Colonic mucosa (tissue), 4 donors: ENCODE measurements around the gene MBD5. TPM values are rescaled to one million over a fixed set of nuclear protein-coding genes. Genes with fewer than 3 reads are reported as not detected.

ENCODE experiments used
- DNase-seq: peaks from one replicate; pipeline ENCODE4 v3.0.0-alpha.2; 2020
- H3K27ac ChIP-seq: fragments of 200-600 bp; one replicate; pipeline ENCODE4 v1.8.0; 2021
- H3K27me3 ChIP-seq: fragments of 200-600 bp; one replicate; pipeline ENCODE4 v1.8.0; 2021
- H3K36me3 ChIP-seq: fragments of 200-600 bp; one replicate; pipeline ENCODE4 v1.8.0; 2021
- H3K4me1 ChIP-seq: fragments of 200-600 bp; one replicate; pipeline ENCODE4 v1.8.0; 2021; ENCODE audit warnings: mild to moderate bottlenecking
- H3K4me3 ChIP-seq: fragments of 200-600 bp; one replicate; pipeline ENCODE4 v1.8.0; 2021
- H3K9ac ChIP-seq, 2 donors: one replicate each; pipeline ENCODE4 v1.7.0; 2013; ENCODE audit warnings: control low read depth in 2 of 2, low read depth in 2 of 2, low read length in 2 of 2
- H3K9me3 ChIP-seq: fragments of 200-600 bp; one replicate; pipeline ENCODE4 v1.8.0; 2021
- CTCF ChIP-seq: fragments of 200-600 bp; IDR thresholded peaks from one replicate; pipeline ENCODE4 v1.8.0; 2022; ENCODE audit warnings: antibody characterized with exemption, mild to moderate bottlenecking
- intact Hi-C: fragments of 100-400 bp; cut with DNase I; formaldehyde crosslinking; loops from one replicate; pipeline ENCODE4 v1.14.1; 2022
- total RNA-seq, 2 donors: library from RNA; stranded (reverse); fragmentation: NEBNext Ultra II Directional in 1 of 2; extraction: Animal tissue kit (Norgen Biotek cat#: 25700) in 1 of 2; gene quantifications; one replicate each; pipeline ENCODE4 v1.2.1, GENCODE V29; 2021
- donor health status: healthy.
- donor health status: DM: no; HTN: no; CAD: no.
- donor health status: DM: no; HTN: no; CAD: no.

Gene MBD5
- total RNA-seq, 2 donors from 2014 or later = 26.7 to 29.6 TPM

GRCh38 chr2:148042219-148042618, 21.3 kb downstream of the MBD5 start:
- no peak overlapping the region for H3K9ac ChIP-seq
- no peak overlapping the region for H3K27ac ChIP-seq
- intact Hi-C loops = no loop called here

GRCh38 chr2:148044322-148044721, 23.4 kb downstream of the MBD5 start:
- intact Hi-C loops = no loop called here
- H3K4me3 ChIP-seq = no peak overlapping the region
- no peak for DNase-seq
- H3K27me3 ChIP-seq = no peaks in the 10 kb centered on the region
- TF ChIP-seq CTCF = no peak
- no peak overlapping the region for H3K27ac ChIP-seq
- no peaks in the 10 kb centered on the region for H3K4me1 ChIP-seq
- no peaks in the 10 kb centered on the region for H3K9me3 ChIP-seq
- no peak overlapping the region for H3K9ac ChIP-seq
- no peaks in the 10 kb centered on the region for H3K36me3 ChIP-seq

More at GRCh38 chr2:148042219-148042618, 21.3 kb downstream of the MBD5 start:
- Histone ChIP-seq H3K9me3 (no peaks in the 10 kb centered on the region), H3K4me3 (no peak overlapping the region), H3K27me3 (no peaks in the 10 kb centered on the region), H3K4me1 (no peaks in the 10 kb centered on the region), H3K36me3 (no peaks in the 10 kb centered on the region)
- DNase-seq = no peak
- TF ChIP-seq CTCF = no peak

- no peak for DNase-seq
- TF ChIP-seq CTCF = no peak
- no peaks in the 10 kb centered on the region for H3K9me3 ChIP-seq
- no peaks in the 10 kb centered on the region for H3K36me3 ChIP-seq
- intact Hi-C loops = no loop called here
- no peak overlapping the region for H3K9ac ChIP-seq
- no peaks in the 10 kb centered on the region for H3K27me3 ChIP-seq
- H3K4me3 ChIP-seq = no peak overlapping the region
- H3K27ac ChIP-seq = no peak overlapping the region
- no peaks in the 10 kb centered on the region for H3K4me1 ChIP-seq
Observed at GRCh38 chr2:148046802-148047201, 25.9 kb downstream of the MBD5 start.

GRCh38 chr2:148048475-148049221, 27.8 kb downstream of the MBD5 start:
- DNase-seq = no peak
- intact Hi-C loops = no loop called here

GRCh38 chr2:148049284-148049683, 28.4 kb downstream of the MBD5 start:
- Histone ChIP-seq H3K9ac (no peak overlapping the region), H3K9me3 (no peaks in the 10 kb centered on the region), H3K4me3 (no peak overlapping the region), H3K27me3 (no peaks in the 10 kb centered on the region), H3K36me3 (no peaks in the 10 kb centered on the region), H3K27ac (no peak overlapping the region), H3K4me1 (no peaks in the 10 kb centered on the region)
- intact Hi-C loops = no loop called here
- DNase-seq = no peak
- no peak for TF ChIP-seq CTCF

More at GRCh38 chr2:148048475-148049221, 27.8 kb downstream of the MBD5 start:
- H3K9ac ChIP-seq = no peak overlapping the region
- no peak overlapping the region for H3K27ac ChIP-seq
- no peak overlapping the region for H3K4me3 ChIP-seq
- no peaks in the 10 kb centered on the region for H3K27me3 ChIP-seq
- no peaks in the 10 kb centered on the region for H3K9me3 ChIP-seq
- no peak for TF ChIP-seq CTCF
- H3K36me3 ChIP-seq = no peaks in the 10 kb centered on the region
- H3K4me1 ChIP-seq = no peaks in the 10 kb centered on the region
